Stimulated activated CD8-positive, alpha-beta memory T cell treated with anti-CD3 and anti-CD28 coated beads, Interleukin-15, amount 100 ng/mL, for 48 hours (primary cell): ENCODE results near the gene HMSD.

Experiments used
- DNase-seq, 2 donors: peaks; one replicate each; pipeline ENCODE4 v3.0.0-alpha.2; 2020; ENCODE audit warnings: low read depth in 2 of 2

HMSD gene

GRCh38 chr18:63992751-63993150, 43.6 kb downstream of the HMSD start:
- no peak for DNase-seq

GRCh38 chr18:63994783-63995399, 45.8 kb downstream of the HMSD start:
- no peak for DNase-seq

GRCh38 chr18:63997041-63997440, 47.9 kb downstream of the HMSD start:
- DNase-seq = no peak

- DNase-seq = no peak
Measured at GRCh38 chr18:63997606-63998005, 48.5 kb downstream of the HMSD start.

- no peak for DNase-seq
Measured at GRCh38 chr18:63999871-64000270, 50.8 kb downstream of the HMSD start.

- DNase-seq = no peak
Measured at GRCh38 chr18:64002581-64002980, 53.5 kb downstream of the HMSD start.

GRCh38 chr18:64009305-64009704, 60.2 kb downstream of the HMSD start:
- no peak for DNase-seq
